NCI-H526 treated with DMSO at 0.1 percent for 48 hours (cell line): ENCODE measurements around the gene CEACAM7.

Experiments used
- DNase-seq: peaks from one replicate; lab custom pipeline; 2025; lab: John Stamatoyannopoulos, UW

CEACAM7 gene

GRCh38 chr19:41700381-41701195, 12.5 kb upstream of the CEACAM7 start:
- no peak for DNase-seq

- DNase-seq: no peak
Observed at GRCh38 chr19:41699968-41700323, 11.9 kb upstream of the CEACAM7 start.

GRCh38 chr19:41699231-41699967, 11.3 kb upstream of the CEACAM7 start:
- DNase-seq: no peak

GRCh38 chr19:41698746-41699230, 10.7 kb upstream of the CEACAM7 start:
- DNase-seq: no peak

- no peak for DNase-seq
Observed at GRCh38 chr19:41697198-41697855, 9.3 kb upstream of the CEACAM7 start.

GRCh38 chr19:41696402-41697197, 8.5 kb upstream of the CEACAM7 start:
- DNase-seq: no peak

GRCh38 chr19:41695745-41696144, 7.7 kb upstream of the CEACAM7 start:
- no peak for DNase-seq

GRCh38 chr19:41694831-41695635, 7.0 kb upstream of the CEACAM7 start:
- DNase-seq: no peak

- DNase-seq: no peak
Observed at GRCh38 chr19:41694196-41694595, 6.1 kb upstream of the CEACAM7 start.

GRCh38 chr19:41691268-41691970, 3.3 kb upstream of the CEACAM7 start:
- DNase-seq: peak; percentile 2

GRCh38 chr19:41690801-41691065, 2.7 kb upstream of the CEACAM7 start:
- DNase-seq: no peak

- no peak for DNase-seq
Observed at GRCh38 chr19:41689993-41690800, 2.1 kb upstream of the CEACAM7 start.

GRCh38 chr19:41688687-41689086, 617 bp upstream of the CEACAM7 start:
- DNase-seq: no peak

- no peak for DNase-seq
Observed at GRCh38 chr19:41687419-41687818, 651 bp downstream of the CEACAM7 start.

GRCh38 chr19:41682437-41682836, 5.6 kb downstream of the CEACAM7 start:
- no peak for DNase-seq

GRCh38 chr19:41671486-41671885, 16.6 kb downstream of the CEACAM7 start:
- no peak for DNase-seq

- no peak for DNase-seq
Observed at GRCh38 chr19:41670755-41671154, 17.3 kb downstream of the CEACAM7 start.

GRCh38 chr19:41668315-41668714, 19.8 kb downstream of the CEACAM7 start:
- DNase-seq: no peak

- no peak for DNase-seq
Observed at GRCh38 chr19:41666075-41666474, 22.0 kb downstream of the CEACAM7 start.

- DNase-seq: no peak
Observed at GRCh38 chr19:41657157-41657556, 30.9 kb downstream of the CEACAM7 start.
